ENCODE results near the gene OBSCN.
"Not testable (repeated sequence)": the region's sequence is repeated elsewhere in the genome, so short reads cannot be mapped to it uniquely, and the experiment has no call there.

The OBSCN gene

DNA sequence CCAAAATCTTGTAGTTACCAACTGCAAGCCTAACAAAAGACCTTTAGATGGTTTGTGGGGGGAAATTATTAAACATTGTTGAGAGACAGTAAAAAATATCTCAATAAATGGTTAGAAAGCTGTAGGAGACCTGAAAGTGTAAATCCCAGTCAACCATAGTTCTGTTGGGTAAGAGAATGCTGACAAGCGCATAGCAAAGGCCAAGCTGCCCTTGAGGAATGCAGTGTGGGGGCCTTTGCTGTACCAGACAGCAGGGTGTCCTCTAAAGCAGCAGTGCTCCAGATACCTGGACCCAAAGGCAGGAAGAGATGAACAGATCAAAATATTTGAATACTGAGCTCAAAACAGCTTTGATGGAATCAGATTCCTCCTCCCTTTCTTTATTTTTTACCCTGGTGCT lies 54.6 kb downstream of the OBSCN start:
- no peak for DNase-seq (ENCODE audit: low spot score)

DNA sequence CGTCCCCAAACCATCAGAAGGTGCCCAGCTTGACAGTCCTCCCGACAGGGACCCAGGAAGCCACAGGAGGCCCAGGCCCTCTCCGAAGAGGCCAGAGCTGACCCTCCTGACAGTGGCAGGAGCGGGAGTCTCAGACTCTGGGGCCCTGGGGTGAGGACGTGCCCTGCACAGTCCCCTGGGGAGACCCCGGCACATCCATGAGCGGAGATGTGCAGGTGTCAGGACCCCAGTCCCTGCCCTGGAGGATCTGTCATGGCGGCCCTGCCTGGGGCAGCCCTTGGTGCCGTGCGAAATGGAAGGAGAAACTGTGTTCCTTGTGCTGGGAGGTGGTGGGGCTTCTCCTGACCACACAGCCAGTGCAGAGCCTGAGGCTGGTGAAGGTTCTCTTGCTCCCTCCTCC lies 55.8 kb downstream of the OBSCN start:
- DNase-seq (ENCODE audit: low spot score): no peak

DNA sequence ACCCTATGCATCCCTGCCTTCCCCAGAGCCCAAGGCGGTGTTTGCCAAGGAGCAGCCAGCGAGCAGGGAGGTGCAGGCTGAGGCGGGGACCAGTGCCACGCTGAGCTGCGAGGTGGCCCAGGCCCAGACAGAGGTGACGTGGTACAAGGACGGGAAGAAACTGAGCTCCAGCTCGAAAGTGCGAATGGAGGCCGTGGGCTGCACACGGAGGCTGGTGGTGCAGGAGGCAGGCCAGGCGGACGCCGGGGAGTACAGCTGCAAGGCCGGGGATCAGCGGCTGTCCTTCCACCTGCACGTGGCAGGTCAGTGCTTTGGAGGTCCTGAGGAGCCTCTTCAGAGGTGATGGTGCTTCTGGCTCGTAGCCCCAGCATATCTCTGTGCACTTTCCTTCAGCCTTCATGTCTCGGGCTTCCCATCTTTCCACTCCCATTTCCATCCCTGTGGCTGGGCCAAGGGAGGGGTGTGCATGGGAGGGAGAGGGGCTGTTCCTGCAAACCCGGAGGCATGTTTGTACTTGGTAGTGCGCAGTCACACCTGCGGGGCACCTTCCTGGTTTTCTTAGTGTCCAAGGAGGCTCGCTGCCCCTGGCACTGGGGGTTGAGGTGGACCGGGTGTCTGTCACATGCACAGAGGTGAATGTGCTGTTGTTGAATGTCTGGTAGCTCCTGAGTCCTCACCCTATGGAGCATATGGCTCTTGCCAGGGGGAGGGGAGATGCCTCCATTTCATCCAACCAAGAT lies 56.4 kb downstream of the OBSCN start:
- DNase-seq (ENCODE audit: low spot score): no peak

DNA sequence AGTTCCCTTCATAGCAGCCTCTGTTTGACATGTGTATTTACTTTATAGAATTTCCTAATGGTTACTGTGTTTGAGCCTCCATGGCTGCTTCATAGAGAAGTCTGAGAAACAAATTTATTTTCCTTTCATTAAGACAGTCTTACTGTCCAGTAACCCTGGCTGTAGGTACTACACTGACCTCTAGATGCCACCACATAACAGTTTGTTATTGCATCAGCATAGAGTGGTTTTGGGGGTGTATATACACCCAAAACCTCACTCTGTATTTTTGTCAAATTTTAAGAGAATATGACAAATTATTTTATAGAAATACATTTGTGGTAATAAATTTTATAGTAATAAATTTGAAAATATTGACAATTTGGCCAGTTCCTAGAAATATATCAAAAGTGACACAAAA lies 57.3 kb downstream of the OBSCN start:
- DNase-seq (ENCODE audit: low spot score): peak; percentile 68

DNA sequence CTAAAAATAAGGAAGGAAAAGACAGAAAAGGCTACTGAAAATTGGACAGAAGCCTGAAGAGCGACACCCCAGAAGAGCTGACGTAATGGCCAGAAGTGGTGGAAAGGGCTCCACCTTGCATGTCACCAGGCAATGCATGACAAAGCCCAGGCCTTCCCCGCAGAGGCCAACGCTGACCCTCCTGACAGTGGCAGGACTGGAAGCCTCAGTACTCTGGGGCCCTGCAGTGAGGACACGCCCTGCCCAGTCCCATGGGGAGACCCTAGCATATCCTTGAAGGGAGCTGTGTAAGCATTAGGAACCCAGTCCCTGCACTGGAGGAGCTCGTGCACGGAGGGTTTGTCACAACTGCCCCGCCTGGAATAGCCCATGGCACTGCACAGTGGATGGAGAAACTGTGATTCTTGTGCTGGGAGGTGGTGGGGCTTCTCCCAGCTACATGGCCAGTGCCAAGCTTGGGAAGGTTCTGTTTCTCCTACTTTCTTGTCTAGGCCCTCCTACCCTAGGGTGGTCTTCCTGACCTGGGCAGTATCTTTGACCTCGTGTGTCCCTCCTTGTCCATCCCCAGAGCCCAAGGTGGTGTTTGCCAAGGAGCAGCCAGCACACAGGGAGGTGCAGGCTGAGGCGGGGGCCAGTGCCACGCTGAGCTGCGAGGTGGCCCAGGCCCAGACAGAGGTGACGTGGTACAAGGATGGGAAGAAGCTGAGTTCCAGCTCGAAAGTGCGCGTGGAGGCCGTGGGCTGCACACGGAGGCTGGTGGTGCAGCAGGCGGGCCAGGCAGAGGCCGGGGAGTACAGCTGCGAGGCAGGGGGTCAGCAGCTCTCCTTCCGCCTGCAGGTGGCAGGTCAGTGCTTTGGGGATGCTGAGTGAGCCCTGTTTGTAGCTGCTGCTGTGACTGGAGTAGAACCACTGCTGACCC lies 60.4 kb downstream of the OBSCN start:
- DNase-seq (ENCODE audit: low spot score): no peak

DNA sequence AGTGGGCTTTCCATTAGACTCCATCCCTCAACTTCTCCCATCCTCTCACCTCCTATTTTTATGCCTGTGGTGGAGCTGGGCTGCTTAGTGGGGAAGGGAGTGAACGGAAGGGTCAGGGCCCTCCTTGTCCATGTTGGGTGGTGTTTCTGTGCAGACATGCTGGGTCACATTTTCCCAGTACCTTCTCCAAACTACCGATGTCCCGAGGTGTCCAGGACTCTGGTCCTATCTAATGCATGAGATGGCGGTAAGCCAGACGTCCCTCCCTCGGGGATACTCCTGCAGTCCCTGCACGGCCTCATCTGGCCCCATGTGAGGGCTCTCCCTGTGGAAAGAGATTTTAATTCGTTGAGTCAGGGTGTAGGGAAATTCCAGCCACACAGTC lies 61.0 kb downstream of the OBSCN start:
- DNase-seq (ENCODE audit: low spot score): no peak

DNA sequence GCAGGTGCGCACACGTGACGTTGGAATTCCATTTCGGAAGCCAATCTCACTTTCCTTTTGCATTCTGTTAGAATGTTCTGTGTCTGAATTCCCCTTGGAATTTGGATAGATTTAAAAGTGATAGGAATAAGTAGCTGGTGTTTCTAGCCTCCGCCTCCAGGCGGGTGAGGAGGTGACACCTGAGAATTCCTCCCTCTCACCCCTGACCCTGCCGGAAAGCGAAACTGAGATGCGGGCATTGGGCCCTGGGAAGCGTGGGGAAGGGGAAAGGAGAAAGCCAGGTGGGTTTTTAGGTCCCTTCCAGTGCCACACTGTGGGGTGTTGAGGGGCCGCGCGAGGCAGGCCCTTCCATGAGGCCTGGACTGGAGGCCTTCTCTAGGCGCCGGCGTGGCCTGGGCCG lies 61.6 kb downstream of the OBSCN start:
- DNase-seq (ENCODE audit: low spot score): not testable (repeated sequence)

DNA sequence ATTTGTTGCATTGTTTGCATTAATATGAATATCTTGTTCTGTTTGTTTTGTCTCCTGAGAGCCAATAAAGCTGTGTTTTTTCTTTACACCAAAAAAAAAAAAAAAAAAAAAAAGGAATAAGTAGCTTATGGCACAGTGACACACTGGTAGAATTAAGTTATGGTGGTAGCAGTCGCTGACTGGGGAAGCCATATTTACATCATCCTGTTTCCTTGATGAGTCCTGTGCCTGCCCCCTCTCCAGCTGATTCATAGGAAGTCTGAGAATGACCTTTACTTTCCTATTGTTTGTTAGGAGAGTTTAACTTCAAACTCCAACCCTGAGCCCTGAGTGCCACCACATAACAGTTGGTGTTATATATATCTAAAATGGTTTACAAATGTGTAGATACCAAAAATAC lies 62.2 kb downstream of the OBSCN start:
- DNase-seq (ENCODE audit: low spot score): peak; percentile 40

DNA sequence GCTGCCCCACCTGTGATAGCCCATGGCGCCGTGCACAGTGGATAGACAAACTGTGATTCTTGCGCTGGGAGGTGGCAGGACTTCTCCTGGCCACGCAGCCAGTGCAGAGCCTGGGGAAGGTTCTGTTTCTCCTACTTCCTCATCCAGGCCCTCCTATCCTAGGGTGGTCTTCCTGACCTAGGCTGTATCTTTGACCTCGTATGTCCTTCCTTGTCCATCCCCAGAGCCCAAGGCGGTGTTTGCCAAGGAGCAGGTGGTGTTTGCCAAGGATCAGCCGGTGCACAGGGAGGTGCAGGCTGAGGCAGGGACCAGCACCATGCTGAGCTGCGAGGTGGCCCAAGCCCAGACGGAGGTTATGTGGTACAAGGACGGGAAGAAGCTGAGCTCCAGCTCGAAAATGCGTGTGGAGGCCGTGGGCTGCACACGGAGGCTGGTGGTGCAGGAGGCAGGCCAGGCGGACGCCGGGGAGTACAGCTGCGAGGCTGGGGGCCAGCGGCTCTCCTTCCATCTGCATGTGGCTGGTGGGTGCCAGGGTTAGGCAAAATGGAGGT lies 63.9 kb downstream of the OBSCN start:
- no peak for DNase-seq (ENCODE audit: low spot score)

DNA sequence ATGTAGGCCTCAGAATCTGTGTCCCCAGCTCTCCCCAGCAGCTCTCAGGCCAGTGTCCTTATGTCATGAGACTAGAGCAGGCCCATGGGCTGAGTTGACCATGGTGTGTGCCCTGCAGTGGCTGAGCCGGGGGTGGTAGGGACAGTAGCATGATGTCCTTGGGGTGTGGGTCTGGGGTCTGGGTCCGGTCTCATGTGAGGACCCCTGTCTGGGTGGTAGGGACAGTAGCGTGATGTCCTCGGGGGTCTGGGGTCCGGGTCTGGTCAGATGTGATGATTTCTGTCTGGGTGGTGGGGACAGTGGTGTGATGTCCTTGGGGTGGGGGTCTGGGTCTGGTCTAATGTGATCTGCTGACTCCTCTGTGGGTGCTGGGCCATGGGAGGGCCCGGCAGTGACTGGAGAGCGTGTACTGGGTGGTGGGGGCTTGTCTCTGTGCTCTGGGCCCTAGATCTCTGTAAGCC lies 64.5 kb downstream of the OBSCN start:
- no peak for DNase-seq (ENCODE audit: low spot score)

DNA sequence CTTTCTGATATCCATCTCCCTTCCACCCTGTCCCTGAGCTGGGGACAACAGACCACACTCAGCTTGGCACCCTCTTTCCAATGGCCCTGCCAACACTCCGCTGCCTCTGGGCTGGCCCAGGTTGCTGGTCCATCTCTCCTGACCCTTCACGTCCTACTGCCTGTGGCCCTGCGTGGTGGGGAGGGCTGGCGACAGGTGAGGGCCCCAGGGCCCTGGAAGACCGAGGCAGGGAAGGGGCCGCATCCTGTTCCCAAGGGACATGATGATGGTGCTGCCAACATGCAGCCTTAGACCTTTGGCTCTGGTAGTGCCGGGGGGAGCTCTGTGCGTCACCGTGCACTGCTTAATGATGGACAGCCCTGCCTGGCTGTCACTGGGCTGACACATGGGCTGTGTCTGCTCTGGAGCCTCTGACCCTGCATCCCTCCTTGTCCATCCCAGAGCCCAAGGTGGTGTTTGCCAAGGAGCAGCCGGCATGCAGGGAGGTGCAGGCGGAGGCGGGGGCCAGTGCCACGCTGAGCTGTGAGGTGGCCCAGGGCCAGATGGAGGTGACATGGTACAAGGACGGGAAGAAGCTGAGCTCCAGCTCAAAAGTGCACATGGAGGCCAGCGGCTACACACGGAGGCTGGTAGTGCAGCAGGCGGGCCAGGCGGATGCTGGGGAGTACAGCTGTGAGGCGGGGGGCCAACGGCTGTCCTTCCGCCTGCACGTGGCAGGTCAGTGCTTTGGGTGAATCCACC lies 65.2 kb downstream of the OBSCN start:
- DNase-seq (ENCODE audit: low spot score): no peak

DNA sequence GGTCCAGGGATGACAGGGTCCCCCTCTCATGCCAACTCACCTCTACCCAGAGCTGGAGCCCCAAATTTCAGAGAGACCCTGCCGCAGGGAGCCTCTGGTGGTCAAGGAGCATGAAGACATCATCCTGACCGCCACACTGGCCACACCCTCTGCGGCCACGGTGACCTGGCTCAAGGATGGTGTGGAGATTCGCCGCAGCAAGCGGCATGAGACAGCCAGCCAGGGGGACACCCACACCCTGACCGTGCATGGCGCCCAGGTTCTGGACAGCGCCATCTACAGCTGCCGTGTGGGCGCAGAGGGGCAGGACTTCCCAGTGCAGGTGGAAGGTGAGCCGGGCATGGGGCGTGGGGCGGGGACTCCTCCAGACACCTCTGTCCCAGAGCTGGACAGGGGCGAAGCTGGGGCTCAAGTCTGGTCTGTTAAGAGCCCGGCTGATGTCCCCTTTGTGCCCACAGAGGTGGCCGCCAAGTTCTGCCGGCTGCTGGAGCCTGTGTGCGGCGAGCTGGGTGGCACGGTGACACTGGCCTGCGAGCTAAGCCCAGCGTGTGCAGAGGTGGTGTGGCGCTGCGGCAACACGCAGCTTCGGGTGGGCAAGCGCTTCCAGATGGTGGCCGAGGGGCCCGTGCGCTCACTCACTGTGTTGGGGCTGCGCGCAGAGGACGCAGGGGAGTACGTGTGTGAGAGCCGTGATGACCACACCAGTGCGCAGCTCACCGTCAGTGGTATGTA lies 66.0 kb downstream of the OBSCN start:
- no peak for DNase-seq (ENCODE audit: low spot score)

DNA sequence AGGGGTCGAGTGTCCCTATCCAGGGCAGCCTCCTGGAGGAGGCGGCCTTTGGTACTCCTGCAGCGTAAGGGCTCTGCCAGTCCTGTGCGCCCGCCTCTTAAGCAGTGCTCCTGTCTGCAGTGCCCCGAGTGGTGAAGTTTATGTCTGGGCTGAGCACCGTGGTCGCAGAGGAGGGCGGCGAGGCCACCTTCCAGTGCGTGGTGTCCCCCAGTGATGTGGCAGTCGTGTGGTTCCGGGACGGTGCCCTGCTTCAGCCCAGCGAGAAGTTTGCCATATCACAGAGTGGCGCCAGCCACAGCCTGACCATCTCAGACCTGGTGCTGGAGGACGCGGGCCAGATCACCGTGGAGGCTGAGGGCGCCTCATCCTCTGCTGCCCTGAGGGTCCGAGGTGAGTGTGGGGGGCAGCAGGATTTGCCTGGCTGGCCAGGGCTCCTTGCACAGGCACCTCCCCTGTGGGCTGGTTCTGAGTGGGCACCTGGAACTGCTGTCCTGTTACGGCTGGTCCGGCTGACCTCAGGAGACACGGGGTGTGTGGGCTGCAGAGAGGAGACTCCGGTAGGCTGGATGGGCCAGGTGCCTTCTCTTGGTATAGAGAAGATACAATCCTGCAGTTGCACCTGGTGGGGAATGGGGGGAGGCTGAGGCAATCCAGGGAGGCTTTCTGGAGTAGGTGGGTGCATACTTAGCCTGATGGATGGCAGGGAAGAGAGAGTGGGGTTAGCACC lies 66.8 kb downstream of the OBSCN start:
- DNase-seq (ENCODE audit: low spot score): no peak

DNA sequence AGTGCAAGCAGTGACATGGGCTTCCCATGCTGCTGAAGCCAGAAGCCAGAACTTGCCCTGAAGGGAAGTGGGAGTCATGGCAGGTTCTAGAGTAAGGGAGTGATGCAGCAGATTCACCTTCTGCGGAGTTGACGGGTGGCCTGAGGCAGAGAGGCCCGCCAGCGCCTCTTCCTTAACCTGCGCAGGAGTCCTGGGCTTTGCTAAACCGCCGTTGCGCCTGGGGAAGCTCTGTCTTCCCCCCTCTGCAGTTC lies 67.3 kb downstream of the OBSCN start:
- no peak for DNase-seq (ENCODE audit: low spot score)

DNA sequence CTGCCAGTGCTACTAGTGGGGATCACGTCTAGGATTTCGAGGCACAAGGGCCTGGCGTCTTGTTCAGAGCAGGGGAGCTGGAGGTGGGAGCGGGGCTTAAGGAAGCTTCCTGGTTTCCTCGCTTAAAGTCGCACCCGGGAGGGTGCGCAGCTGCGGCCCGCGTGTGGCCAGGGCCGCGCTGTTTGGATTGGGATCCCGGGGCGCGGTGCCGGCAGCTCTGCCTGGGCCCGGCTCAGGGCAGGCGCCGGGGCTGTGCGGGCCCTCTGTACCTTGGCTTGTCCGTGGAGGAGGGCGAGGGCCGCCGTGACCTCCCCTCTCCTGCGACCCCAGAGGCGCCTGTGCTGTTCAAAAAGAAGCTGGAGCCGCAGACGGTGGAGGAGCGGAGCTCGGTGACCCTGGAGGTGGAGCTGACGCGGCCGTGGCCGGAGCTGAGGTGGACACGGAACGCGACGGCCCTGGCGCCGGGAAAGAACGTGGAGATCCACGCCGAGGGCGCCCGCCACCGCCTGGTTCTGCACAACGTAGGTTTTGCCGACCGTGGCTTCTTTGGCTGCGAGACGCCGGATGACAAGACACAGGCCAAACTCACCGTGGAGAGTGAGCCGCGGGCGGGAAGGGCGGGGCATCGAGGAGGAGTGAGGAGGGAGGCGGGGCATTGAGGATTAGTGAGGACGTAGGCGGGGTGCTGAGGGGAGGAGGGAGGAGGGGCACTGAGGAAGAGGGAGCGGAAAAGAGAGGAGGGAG lies 67.8 kb downstream of the OBSCN start:
- DNase-seq (ENCODE audit: low spot score): no peak

DNA sequence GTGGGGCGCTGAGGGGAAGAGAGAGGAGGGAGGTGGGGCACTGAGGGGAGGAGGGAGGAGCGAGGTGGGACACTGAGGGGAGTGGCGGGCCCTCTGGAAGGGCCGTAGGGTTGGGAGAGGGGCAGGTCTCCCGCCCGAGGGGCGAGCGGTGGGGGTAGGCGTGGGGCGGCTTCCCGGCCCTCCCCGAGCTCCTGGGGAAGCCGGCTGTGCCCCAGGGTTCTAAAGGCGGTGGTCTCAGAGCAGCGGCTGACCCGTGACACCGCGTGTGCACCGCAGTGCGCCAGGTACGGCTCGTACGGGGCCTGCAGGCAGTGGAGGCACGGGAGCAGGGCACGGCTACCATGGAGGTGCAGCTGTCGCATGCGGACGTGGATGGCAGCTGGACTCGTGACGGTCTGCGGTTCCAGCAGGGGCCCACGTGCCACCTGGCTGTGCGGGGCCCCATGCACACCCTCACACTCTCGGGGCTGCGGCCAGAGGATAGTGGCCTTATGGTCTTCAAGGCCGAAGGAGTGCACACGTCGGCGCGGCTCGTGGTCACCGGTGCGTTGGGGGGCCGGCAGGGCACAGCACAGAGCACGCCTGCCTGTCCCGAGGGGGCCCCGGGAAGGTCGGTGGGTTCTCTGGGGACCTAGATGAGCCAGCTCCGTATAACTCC lies 68.5 kb downstream of the OBSCN start:
- no peak for DNase-seq (ENCODE audit: low spot score)

DNA sequence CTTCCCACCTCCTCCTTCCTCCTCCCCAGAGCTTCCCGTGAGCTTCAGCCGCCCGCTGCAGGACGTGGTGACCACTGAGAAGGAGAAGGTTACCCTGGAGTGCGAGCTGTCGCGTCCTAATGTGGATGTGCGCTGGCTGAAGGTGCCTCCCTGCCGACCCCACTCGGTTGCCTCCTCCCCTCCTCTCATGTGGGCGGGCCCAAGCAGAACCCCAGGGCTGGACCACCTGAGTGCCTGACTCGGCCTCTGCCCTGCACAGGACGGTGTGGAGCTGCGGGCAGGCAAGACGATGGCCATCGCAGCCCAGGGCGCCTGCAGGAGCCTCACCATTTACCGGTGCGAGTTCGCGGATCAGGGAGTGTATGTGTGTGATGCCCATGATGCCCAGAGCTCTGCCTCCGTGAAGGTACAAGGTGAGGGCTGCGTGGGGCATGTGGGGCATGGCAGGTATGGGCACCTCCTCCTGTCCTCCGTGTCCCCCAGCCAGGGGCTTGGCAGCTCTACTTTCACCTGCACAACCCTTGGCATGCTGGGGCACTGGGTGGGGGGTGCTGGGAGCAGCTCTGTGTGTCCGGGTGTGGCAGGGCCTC lies 69.2 kb downstream of the OBSCN start:
- no peak for DNase-seq (ENCODE audit: low spot score)

DNA sequence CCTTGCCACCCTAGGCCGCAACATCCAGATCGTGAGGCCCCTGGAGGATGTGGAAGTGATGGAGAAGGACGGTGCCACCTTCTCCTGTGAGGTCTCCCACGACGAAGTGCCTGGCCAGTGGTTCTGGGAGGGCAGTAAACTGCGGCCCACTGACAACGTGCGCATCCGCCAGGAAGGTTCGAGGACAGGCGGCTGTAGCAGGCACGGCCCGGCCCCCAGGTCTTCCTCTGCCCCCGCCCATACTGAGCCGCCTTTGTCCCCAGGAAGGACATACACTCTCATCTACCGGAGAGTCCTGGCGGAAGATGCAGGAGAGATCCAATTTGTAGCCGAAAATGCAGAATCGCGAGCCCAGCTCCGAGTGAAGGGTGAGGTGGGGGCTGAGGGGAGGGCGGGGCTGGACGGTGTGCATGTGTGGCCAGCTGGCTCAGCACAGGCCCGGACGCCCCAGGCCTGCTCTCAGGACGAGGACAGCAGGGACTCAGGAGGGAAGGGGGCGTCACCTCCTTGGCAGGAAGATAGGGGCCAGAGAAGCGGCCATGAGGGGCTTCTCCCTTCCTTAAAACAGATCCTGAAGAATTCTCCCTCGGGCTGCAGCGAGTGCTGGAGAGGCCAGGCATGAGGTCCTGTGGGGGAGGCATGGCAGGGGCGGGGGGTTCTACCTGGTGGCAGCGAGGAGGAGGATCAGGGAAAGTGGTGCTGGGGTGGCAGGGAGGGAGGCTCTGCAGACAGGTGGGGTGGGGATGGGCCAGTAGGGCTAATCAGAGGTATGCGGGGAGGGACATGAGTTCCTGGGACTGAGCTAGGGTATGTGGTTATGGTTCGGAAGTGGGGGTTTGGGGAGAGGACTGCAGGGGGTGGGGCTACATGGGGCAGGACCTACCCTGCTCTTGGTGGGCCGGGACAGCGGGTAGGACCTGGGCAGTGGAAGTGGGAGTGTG lies 69.9 kb downstream of the OBSCN start:
- DNase-seq (ENCODE audit: low spot score): no peak

Measured in RKO (cell line).